Superior temporal gyrus (tissue), 1 donor: Measurements from ENCODE around the gene SHISAL1.

Source experiments
- DNase-seq: peaks from one replicate; pipeline ENCODE4 v3.0.0-alpha.2; 2016; ENCODE audit errors: extremely low spot score

Gene SHISAL1

DNA sequence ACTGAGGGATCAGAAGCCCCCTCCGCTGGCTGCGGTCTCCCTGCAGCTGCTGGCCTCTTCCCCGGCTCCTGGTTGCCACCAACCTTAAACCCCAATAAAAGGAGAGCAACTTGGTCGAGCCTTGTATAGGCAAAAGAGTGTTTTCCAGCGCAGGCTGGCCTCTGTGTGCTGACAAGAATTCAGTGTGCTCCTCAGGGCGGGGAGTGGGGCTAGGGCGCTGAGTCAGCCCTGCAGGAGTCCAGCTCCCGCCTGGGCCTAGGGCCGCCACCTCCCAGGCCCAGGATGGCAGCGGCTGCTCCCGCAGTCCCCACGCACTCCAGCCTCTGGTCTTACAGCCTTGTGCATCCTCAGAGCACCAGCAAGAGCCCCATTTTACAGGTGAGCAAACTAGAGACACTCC is at the start of gene SHISAL1:
Gene SHISAL1 (minus strand): TSS at position 186 of the 400 bp plus-strand sequence. CDS start 12,006 bp downstream, outside the sequence.
- no peak for DNase-seq

DNA sequence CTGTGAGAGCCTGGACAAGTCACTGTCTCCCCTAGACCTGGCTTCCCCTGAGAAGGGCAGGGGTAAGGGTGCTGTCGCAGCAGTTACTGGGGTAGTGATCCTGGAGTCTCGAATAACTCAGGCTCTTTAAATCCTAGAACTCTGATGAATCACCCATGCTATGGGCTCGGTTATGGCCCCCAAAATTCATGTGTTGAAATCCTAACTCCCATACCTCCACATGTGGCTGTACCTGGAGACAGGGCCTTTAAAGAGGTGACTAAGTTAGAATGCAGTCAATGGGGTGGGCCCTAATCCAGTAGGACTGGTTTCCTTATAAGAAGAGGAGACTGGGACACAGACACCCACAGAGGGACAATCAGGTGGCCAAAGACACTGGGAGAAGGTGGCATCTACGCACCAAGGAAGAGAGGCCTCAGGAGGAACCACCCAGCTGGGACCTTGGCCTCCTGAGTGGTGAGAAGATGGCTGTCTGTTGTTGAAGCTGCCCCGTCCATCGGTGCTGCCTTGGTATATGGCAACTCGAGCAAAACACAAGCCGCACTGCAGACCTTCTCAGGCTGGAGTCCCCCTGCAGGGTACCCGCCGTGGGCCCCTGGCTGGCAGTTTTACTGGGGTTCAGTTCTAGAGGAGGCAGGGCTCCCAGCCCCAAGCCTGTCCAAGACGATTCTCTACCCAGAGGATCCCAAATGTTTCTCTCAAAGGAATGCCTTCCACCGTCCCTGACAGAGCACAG is 48.8 kb upstream of the SHISAL1 start:
- DNase-seq: no peak

DNA sequence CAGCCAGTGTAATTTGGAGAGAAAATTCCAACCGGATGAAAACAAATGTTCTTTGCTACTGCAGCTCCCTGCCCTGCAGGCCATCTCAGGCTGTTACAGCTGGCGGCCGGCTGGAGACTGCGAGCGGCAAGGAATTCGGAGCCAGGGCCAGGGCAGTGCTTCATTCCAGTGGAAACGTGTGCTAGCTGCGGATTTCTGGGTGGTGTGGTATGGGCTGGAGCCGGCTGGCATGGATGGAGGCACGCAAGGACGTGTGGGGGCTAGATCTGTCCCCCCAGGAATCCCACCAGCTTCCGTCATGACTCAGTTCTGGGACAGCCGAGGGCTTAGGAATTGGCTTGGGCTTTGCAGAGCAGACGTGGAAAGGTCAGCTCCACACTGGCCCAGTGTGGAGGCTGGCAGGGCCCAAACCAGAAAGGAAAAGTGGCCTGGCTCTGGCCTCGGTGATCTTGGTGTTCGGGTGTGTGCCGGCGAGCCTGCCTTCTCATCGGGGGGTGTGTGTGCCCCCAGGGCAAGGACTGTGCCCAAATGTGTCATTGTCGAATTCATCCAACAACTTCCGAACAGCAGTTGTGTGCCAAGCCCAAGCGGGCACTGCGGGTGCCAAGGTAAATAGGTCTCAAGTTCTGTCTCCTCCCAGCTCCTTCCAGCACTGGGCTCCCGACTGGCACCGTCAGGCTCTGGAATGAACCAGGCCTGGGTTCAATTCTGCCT is 48.1 kb upstream of the SHISAL1 start:
- DNase-seq: no peak

DNA sequence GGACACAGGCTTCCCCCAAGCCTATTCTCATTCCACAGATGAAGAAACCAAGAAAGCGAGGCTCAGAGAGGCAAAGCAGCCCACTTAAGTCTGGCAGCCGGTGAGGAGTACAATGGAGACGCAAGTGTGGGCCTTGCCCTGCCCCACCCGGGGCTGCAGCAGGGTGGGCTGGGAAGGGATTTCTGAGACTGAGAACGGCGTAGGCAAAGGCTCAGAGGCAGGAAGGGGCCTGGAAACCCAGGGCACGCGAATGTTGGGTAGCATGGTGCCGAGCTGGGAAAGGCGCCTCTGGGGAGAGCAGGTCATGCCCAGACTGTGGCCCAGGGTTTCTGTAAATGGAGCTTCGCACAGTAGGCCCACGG is 47.5 kb upstream of the SHISAL1 start:
- no peak for DNase-seq

DNA sequence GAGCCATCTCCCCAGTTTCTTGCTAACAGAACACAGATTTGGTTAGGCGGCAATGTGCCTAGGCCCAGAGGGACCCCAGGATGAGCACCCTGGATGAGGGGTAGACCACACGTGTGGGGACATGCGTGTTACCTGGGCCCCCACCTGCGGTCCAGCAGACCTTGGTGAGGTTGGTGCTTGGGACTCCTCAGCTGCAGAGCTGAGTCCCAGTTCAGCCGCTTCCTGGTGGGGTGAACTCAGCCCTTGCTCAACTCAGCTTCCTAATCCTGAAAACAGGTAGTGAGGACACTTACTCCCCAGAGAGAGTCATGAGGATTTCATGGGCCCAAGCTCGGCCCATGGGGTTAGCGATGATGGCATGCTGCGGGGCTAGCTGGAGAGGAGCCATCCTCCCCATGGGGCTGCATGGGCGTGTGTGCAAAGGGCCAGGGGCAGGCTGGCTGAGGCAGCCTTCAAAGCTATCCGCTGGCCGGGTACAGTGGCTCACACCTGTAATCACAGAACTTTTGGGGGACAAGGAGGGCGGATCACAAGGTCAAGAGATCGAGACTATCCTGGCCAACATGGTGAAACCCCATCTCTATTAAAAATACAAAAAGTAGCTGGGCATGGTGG is 46.9 kb upstream of the SHISAL1 start:
- no peak for DNase-seq

DNA sequence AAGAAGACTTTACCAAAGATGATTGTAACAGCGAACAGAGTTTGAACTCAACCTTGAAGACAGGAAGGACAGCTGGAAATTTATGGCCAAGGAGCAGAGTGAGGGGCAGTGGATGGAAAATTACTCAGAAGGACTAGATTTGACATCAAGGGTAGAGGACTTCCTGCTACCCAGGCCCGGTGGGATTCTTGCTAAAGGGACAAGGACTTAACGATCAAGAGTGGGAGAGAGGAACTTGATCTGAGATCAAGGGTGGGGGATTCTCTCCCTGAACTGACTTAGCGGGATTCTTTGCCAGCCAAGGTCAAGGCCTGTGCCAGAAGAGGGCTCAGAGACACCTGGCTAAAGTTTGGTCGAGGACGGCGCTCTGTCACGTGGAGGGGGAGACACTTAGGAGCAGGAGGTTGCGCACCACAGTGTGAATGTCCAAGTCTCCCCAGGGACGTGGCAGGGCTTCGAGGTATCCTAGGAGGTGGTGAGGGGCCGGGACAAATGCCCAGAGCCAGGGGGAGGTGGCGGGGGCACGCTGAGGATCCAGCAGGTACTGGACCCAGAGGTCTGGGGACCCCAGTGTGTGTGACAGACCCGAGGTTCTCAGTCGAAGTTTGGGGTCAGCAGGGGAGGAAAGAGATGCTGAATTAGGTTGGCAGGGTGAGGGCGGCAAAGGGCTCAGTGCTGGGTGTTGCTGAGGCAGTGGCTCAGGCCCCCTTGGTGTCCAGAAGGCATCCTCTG is 46.1 kb upstream of the SHISAL1 start:
- no peak for DNase-seq

DNA sequence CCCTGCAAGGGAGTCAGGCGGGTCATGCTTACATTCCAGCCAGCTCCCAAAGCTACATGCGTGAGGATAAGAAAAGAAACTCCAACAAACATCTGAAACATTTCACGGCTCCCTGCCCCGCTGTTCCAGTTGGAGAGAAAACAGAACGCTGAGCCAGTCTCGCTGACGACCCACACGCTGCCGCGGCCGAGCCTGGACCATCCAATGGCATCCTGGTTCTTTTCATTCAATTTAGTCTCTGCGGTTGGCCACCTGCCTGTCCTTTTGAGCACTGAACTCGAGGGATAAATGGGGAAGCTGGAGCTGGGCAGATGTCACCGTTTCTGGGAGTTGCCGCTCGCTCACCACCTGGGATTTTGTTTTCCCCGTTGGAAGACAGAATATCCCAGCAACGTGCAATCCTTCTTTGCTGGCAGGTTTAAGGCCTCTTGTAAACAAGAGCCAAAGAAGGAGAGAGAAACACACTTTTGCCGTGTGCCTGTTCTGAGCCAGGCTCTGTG is 45.3 kb upstream of the SHISAL1 start:
- DNase-seq: peak; percentile 13

DNA sequence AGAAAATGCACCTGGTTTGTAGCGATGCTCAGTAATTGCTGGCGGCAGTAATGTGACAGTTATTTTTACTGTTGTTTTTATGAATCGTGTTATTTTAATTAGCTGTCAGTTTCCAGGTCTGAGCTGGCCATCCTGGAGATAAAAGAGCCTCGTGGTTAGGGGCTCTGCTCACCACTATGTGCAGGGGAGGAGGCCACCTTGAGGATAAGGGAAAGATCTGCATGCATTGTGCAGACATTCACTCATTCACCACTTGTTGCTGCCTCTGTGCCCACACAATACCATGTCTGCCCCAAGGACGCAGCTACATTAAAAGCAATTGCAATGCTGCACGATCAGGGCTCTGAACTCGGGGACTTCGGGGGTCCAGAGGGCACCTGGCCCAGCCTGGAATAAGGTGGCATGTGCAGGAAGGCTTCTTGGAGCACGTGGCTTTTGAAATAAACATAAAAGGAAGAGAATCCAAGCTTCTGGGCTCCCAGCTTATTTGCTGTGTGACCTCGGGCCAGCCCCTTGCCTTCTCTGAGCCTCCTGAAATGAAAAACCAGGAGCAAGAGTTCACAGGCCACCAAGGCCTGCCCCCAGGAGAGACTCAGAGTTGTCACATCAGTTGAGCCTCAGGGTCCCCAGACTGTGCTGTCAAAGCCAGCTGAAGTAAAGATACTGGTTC is 44.7 kb upstream of the SHISAL1 start:
- DNase-seq: no peak

DNA sequence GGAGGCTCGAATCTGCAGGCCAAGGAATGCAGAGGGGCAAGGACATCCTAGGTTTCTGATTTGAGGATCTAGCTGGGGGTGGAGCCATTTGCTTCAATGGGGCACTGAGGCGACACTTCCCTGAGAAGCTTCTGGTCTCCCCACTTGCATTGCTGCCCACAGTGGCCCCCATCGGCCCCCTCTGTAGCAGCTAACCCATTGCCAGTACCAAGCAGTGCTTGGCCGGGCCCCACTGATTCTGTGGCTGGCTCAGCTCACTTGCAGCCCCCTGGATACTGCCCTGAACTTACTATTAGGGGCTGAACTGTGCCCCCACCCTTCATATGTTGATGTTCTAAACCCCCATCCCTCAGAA is 42.9 kb upstream of the SHISAL1 start:
- DNase-seq: no peak

DNA sequence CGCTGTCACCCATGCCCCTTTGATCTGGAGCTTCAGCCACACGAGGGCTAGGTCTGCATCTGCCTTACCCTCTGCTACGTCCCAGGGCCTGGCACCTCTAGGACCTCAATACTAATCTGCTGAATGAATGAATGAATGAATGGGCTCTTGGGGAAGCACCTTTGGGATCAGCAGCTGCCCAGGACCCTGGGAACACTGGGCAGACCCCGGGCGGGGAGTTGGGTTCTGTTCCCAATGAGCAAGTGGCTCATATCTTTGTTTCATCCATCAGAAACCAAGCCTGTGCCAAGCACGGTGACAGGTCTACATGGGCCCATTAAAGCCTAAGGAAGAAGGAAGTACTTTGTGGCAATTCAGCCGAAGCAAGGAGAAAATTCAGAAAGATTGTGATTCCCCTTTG is 41.5 kb upstream of the SHISAL1 start:
- DNase-seq: no peak

DNA sequence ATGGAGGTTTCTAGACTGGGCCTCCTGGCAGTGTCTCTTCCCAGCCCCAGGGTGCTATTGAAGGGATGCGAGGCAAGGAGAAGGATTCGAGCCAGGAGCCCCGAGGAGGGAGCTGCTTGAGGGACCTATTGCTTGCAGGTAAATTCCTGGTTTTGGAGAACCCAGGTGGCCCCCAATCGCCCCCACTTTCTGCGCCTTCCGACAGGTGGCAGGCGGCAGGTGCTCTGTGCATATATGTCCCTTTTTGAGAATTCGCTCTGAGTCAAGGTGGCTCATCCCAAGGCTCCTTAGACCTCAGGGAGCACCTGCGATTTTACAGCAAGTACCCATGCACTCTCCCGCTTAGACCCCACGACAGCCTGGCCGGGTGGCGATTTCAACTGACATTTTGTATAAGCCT is 40.3 kb upstream of the SHISAL1 start:
- no peak for DNase-seq

DNA sequence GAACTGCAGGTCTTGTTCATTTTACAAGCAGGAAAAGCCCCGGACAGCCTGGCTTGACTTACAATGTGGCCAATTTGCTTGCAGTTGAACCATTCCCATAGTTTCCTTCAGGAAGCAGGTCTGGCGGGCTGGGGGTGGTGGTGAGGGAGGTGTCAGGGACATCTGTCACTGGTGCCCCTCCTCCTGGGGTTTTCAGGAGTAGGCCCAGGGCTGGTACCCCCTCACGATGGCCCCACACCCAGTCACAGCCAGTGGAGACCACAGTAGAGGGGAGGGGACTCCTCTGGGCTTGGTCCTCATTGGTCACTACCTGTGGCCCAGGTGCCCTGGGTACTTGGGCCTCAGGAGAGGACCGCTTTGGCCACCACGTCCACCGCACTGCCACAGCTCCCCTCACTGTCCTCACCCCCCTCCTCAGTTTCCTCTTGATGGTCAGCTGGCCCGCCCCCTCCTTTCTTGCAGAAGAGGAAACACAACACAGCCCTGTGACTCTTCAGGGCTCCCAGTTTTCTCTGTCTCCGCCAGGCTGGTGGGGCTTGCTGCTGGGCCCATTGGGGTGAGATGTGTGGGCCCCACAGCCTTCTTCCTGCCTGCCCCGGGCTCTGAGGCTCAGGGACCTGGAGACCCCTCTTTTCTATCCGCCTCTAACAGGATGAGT is 39.8 kb upstream of the SHISAL1 start:
- no peak for DNase-seq

DNA sequence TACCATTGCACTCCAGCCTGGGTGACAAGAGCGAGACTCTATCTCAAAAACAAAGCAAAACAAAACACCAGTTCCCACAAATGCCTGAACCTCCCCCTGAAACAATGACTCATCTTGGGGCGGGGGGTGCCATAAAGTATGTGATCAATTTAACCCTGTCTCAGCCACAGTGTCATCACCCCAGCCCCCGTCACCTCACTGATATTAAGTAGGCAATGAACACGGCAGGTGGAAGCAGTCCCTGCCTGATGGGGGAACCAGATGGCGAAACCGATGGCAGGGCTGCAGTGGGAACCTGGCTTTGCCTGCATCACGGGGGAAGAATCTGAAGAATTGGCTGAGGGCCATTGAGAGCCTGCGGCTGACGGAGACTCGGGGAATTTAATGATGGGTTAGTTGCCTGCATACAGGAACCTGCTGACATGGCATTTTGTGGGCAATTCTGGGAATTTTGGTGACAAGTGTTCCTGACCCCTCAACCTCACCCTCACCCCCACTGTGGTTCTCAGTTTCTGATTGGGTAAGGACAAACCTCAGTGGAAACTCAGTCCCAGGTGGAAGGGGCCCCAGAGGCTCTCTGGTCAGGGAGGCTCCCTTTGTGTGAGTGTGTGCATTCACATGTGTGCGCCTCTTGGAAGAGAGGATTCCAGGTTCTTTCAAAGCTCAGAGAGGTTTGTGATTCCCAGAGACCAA is 39.1 kb upstream of the SHISAL1 start:
- no peak for DNase-seq

DNA sequence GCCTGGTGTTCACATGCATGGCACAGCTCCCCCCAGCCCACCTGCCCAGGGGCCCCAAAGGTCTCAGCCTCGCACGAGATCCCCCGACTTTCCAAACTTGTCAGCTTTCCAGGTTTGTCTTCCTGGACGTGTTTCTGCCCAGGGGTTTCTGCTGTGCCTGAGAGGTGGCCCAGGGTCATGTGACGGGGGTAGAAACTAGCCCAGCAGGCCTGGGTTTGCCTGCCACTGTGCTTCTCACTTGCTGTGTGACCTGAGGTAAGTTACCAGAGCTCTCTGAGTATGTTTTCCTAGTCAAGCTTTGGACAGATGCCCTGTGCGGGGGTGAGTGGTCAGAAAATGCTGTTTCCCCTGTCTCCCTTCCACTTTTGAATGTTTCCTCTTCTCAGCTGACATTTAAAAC is 38.3 kb upstream of the SHISAL1 start:
- DNase-seq: no peak

DNA sequence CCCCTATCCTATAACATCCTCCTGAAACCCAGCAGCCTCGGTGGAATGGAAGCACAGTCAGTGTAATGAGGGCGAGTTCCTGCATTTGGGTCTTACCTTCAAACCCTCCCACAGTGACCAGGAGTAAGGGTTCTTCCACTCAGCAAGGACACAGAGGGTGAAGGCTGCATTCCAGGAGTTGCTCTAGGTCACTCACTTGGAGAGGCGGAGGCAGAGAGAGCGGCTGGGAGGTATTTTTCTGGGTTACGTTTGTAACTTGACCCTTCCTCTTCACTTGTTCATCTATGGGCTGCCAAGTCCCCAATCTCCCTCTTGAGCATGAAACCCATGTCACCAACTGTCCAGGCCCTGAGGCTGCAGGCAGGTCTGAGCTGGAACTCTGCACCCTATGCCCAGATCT is 36.8 kb upstream of the SHISAL1 start:
- DNase-seq: no peak

DNA sequence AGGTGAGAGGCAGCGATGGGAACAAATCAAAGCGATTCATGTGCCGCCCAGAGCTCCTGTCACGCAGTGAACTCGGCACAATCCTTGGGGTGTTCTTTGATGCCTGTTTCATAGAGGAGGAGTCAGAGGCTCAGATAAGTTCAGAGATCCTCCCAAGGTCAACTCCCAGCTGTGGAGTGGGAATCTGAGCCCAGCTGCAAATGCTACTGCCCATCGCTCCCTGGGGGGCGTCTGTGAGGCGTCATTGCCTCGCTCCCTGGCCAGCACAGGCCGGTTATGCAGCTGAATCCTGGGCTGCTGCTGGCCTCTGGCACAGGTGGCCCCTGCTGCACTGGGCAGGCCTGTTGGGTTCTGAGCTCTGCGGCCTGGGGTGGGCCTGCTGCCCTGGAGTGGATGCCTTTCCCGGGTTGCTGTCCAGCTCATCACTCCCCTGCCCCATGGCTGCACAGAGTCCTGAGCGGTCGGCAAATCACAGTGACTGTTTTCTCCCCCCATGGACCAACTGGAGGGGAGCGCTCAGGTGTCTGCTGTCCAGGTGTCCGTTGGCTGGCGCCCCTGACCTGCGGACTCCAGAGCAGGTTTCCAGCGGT is 36.3 kb upstream of the SHISAL1 start:
- no peak for DNase-seq

DNA sequence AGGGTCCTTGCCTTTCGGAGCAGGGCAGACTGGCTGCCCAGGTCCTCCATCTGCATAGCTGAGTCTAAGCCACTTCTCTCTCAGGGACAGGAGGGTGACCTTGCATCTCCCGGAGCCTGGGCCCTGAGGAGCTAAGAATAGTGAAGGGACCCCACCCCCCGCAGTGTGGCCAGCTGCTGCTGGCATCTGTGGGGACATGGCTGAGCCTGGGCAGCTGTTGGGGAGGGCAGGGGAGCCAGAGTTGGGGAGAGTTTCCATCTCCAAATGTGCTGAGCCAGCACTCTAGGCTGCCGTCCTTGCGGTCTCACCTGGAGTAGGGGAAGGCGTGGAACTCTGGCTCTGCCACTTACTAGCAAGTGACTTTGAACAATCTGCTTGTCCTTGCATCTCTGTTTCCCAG is 34.8 kb upstream of the SHISAL1 start:
- DNase-seq: no peak

DNA sequence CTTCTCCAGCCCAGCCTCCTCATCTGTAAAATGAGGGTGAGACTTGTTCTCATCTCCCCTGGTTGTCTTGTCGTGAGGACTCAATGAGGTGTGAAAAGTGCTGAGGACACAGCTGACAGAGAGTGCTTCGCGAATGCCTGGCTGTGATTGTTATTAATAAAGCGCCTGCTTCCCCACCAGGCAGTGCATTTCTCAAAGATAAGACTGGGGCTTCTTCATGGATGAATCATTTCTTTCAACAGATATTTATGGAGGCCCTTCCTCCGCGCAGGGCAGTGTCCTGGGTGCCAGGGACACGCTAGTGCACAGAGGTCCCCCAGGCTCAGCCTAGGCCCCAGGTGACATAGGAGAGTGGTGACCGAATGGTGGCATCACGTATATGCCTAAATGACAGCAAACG is 34.3 kb upstream of the SHISAL1 start:
- DNase-seq: no peak

DNA sequence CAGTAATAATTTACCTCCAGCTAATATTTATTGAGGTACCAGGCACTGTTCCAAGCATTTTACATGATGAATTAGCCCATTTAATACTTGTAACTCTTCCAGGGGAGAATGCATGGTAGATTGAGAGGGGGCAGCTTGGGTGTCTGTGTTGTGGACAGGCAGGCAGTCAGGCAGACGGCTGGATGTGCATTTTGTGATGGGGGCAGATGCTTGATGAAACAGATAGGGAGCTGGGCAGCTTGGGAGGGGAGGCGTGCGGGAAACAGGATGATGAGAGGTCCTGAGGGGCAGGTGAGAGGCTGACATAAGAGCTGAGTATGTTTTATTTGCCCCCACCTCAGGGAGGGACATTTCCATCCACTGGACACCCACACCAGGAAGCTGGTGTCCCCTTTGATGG is 33.1 kb upstream of the SHISAL1 start:
- DNase-seq: no peak

DNA sequence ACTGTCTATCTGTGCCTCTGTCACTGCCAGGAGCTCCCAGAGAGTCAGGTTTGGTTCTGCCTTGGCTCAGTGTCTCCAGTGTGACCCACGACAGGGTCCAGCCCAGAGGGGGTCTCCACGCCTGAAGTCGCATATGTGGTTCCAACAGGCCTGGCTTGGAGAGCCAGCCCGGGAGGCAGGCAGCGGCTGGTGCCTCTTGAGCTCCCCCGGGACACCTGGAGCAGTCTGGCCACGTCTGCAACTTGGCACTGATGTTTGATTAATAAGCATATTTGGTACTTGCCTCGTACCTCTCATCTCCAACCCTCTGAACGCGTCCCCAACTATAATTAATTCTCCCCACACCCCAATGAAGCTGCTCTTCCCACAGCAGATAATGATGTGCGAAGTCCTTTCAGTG is 31.7 kb upstream of the SHISAL1 start:
- DNase-seq: no peak
